ENCODE results near the gene RERG. TPM values are rescaled to one million over a fixed set of nuclear protein-coding genes. Genes with fewer than 3 reads are reported as not detected.

RERG gene
- total RNA-seq, 1 experiment from 2014 or later: not detected

DNA sequence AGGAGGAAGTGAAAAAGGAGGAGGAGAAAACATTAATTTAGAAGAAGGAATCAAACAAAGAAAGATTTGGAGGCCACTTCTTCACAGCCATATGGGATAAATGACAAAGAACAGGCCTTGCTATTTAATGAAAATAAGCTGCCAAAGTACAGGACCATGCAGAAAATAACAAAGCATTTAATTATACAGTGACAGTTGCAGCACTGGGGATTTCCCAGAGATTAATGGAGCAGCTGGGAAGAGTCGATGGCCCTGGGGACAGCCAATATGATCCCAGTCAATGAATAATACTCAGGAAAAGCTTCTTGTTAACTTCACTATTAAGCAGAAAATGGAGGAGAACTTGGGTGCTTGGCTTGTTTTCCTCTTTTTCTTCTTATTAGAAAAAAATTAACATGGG is 34.6 kb downstream of the RERG start:
- H3K36me3 ChIP-seq (ENCODE audit: control insufficient read depth, insufficient read depth, low read length): no peaks in the 10 kb centered on the region
- in situ Hi-C loops (cut with HindIII; ENCODE audit: low pct_unique_long_range_greater_than_20kb, low sequenced_read_pairs) (no loop called here), intact Hi-C loops (cut with micrococcal nuclease; ENCODE audit: unreplicated experiment) (no loop called here)
- POLR2A ChIA-PET: no interaction called here
- H3K9me3 ChIP-seq (ENCODE audit: control insufficient read depth, insufficient read depth, low read depth, low read length): no peaks in the 10 kb centered on the region
- TF ChIP-seq, protein P1, sequence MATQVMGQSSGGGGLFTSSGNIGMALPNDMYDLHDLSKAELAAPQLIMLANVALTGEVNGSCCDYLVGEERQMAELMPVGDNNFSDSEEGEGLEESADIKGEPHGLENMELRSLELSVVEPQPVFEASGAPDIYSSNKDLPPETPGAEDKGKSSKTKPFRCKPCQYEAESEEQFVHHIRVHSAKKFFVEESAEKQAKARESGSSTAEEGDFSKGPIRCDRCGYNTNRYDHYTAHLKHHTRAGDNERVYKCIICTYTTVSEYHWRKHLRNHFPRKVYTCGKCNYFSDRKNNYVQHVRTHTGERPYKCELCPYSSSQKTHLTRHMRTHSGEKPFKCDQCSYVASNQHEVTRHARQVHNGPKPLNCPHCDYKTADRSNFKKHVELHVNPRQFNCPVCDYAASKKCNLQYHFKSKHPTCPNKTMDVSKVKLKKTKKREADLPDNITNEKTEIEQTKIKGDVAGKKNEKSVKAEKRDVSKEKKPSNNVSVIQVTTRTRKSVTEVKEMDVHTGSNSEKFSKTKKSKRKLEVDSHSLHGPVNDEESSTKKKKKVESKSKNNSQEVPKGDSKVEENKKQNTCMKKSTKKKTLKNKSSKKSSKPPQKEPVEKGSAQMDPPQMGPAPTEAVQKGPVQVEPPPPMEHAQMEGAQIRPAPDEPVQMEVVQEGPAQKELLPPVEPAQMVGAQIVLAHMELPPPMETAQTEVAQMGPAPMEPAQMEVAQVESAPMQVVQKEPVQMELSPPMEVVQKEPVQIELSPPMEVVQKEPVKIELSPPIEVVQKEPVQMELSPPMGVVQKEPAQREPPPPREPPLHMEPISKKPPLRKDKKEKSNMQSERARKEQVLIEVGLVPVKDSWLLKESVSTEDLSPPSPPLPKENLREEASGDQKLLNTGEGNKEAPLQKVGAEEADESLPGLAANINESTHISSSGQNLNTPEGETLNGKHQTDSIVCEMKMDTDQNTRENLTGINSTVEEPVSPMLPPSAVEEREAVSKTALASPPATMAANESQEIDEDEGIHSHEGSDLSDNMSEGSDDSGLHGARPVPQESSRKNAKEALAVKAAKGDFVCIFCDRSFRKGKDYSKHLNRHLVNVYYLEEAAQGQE (IDR thresholded peaks at IDR 0.05; ENCODE audit: insufficient read depth in 1 of 2, low read depth in 2 of 2, low read length in 1 of 2): no peak
- TF ChIP-seq POLR2AphosphoS5 (IDR thresholded peaks at IDR 0.05; ENCODE audit: low read depth, low read length): no peak
- TF ChIP-seq SIN3A (IDR thresholded peaks at IDR 0.05; ENCODE audit: borderline replicate concordance, insufficient read depth, low read depth, low read length): no peak
- TF ChIP-seq TCF7L2 (IDR thresholded peaks at IDR 0.05; ENCODE audit: low read depth, low read length): no peak
- TF ChIP-seq, protein P2, sequence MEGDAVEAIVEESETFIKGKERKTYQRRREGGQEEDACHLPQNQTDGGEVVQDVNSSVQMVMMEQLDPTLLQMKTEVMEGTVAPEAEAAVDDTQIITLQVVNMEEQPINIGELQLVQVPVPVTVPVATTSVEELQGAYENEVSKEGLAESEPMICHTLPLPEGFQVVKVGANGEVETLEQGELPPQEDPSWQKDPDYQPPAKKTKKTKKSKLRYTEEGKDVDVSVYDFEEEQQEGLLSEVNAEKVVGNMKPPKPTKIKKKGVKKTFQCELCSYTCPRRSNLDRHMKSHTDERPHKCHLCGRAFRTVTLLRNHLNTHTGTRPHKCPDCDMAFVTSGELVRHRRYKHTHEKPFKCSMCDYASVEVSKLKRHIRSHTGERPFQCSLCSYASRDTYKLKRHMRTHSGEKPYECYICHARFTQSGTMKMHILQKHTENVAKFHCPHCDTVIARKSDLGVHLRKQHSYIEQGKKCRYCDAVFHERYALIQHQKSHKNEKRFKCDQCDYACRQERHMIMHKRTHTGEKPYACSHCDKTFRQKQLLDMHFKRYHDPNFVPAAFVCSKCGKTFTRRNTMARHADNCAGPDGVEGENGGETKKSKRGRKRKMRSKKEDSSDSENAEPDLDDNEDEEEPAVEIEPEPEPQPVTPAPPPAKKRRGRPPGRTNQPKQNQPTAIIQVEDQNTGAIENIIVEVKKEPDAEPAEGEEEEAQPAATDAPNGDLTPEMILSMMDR (IDR thresholded peaks at IDR 0.05): no peak
- H3K4me1 ChIP-seq (ENCODE audit: control insufficient read depth, insufficient read depth, low read length): no peaks in the 10 kb centered on the region
- CTCF ChIA-PET: no interaction called here
- no peak for ATAC-seq
- no peak for DNase-seq (ENCODE audit: low read depth, low spot score)
- no peaks in the 10 kb centered on the region for H3K27me3 ChIP-seq (ENCODE audit: control insufficient read depth, insufficient read depth, low read length)
- BruUV-seq (replicated peaks): no TSS peak
- H3K27ac ChIP-seq (ENCODE audit: low read length): no peak overlapping the region
- H3K4me3 ChIP-seq (ENCODE audit: low read depth in 2 of 2, low read length in 2 of 2): no peak overlapping the region

DNA sequence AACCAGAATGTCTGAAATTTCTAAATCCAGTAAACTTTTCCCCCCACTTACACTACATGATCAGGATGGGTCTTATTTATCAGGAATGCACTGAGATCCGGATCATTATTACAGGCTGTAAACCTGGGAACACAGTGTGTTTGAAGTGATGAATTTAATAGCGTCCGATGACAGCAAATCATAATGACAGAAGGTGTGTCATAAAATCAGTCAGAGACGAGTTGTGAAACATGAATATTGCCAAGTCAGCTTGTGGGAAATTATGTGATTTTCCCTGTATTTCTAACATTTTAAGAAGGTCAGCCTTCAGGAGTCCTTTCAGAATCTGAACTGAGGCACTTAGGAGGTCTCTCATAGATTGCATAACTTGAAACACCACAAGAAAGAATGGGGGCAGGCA is 36.7 kb downstream of the RERG start:
- TF ChIP-seq, protein P2 (IDR thresholded peaks at IDR 0.05): no peak
- no peak for TF ChIP-seq SIN3A (IDR thresholded peaks at IDR 0.05; ENCODE audit: borderline replicate concordance, insufficient read depth, low read depth, low read length)
- TF ChIP-seq POLR2AphosphoS5 (IDR thresholded peaks at IDR 0.05; ENCODE audit: low read depth, low read length): no peak
- TF ChIP-seq TCF7L2 (IDR thresholded peaks at IDR 0.05; ENCODE audit: low read depth, low read length): no peak
- TF ChIP-seq, protein P1 (IDR thresholded peaks at IDR 0.05; ENCODE audit: insufficient read depth in 1 of 2, low read depth in 2 of 2, low read length in 1 of 2): no peak
- Histone ChIP-seq H3K27ac (ENCODE audit: low read length) (no peak overlapping the region), H3K4me3 (ENCODE audit: low read depth in 2 of 2, low read length in 2 of 2) (no peak overlapping the region), H3K4me1 (ENCODE audit: control insufficient read depth, insufficient read depth, low read length) (no peaks in the 10 kb centered on the region), H3K27me3 (ENCODE audit: control insufficient read depth, insufficient read depth, low read length) (no peaks in the 10 kb centered on the region), H3K9me3 (ENCODE audit: control insufficient read depth, insufficient read depth, low read depth, low read length) (no peaks in the 10 kb centered on the region), H3K36me3 (ENCODE audit: control insufficient read depth, insufficient read depth, low read length) (no peaks in the 10 kb centered on the region)
- ATAC-seq (no peak), DNase-seq (ENCODE audit: low read depth, low spot score) (no peak)
- ChIA-PET CTCF (no interaction called here), POLR2A (no interaction called here)
- BruUV-seq (replicated peaks): no TSS peak
- intact Hi-C loops (cut with micrococcal nuclease; ENCODE audit: unreplicated experiment) (no loop called here), in situ Hi-C loops (cut with HindIII; ENCODE audit: low pct_unique_long_range_greater_than_20kb, low sequenced_read_pairs) (no loop called here)

All from Panc1 (cell line).